NOMO-1 (cell line): ENCODE measurements around the gene FOXD4L4.
"Not testable (repeated sequence)": the region's sequence is repeated elsewhere in the genome, so short reads cannot be mapped to it uniquely, and the experiment has no call there.

Experiments used
- DNase-seq, 2 experiments: peaks; one replicate each; lab custom pipeline; 2025; ENCODE audit not compliant: unreplicated experiment in 2 of 2; lab: John Stamatoyannopoulos, UW

FOXD4L4 gene

DNA sequence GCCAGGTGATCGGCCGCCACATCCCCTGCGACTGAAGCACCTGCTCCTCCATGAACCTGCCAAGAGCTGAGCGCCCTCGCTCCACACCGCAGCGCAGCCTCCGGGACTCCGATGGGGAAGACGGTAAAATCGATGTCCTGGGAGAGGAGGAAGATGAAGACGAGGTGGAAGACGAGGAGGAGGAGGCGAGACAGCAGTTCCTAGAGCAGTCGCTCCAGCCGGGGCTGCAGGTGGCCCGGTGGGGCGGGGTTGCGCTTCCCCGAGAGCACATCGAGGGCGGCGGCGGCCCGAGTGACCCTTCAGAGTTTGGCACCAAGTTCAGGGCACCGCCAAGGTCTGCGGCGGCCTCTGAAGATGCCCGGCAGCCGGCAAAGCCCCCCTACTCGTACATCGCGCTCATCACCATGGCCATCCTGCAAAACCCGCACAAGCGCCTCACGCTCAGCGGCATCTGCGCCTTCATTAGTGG, at the start of gene FOXD4L4:
Gene FOXD4L4, plus strand, starts transcription at position 51 of the 469 bp plus-strand sequence. Its CDS starts 0 bp downstream, at position 51.
- DNase-seq, result not testable (repeated sequence)

DNA sequence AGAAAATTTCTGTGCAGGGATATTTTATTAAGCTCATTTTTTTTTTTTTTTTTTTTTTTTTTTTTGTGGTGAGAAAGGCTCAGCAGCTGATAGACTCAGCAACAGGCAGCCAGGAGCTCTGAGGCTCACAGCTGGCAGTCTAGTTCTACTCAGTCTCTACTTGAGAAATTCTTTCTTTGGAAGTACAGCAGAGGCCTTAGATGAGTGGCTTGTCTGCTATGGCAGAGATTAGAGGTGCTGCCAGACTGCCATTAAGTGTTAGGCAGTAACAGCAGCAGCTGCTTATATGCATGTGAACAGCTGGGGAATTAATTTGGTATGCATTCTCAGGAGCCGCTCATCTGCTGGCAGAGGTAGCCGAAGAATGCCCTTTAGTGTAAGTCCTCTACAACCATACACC, 33.4 kb upstream of the FOXD4L4 start:
- DNase-seq, result not testable (repeated sequence)

DNA sequence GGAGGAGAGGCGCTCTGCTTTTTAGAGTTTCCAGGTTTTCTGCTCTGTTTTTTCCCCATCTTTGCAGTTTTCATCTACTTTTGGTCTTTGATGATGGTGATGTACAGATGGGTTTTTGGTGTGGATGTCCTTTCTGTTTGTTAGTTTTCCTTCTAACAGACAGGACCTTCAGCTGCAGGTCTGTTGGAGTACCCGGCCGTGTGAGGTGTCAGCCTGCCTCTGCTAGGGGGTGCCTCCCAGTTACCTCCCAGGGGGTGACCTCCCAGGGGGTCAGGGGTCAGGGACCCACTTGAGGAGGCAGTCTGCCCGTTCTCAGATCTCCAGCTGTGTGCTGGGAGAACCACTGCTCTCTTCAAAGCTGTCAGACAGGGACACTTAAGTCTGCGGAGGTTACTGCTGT, 22.5 kb upstream of the FOXD4L4 start:
- not testable (repeated sequence) for DNase-seq

DNA sequence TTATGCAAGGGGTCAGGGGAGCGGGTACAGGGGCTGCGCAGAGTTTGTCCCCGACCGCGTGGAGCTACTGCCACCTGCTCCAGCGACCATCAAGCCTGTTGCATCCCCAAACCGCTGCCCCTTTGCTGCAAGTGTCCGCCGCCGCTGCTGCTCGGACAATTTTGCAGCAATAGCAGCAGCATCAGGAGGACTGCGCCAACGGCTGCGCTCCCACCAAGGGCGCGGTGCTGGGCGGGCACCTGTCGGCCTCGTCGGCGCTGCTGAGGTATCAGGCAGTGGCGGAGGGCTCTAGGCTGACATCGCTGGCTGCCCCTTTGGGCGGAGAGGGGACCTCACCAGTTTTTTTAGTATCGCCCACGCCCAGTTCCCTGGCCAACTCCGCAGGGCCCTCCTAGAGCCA, 1.2 kb downstream of the FOXD4L4 start:
- DNase-seq, result not testable (repeated sequence)
